ENCODE measurements around the gene KIF7. TPM values are rescaled to one million over a fixed set of nuclear protein-coding genes. Genes with fewer than 3 reads are reported as not detected.

Gene KIF7
- total and polyA plus RNA-seq, 2 donors (not counting 3 experiments of a cell fraction or from before 2014, with no cell fraction given) = 4.2 to 11.3 TPM

- Histone ChIP-seq H3K36me3 (ENCODE audit: control insufficient read depth in 2 of 2, extremely low read depth in 1 of 2, insufficient read depth in 2 of 2, low read length in 2 of 2) (peaks cover 0 to 19% of the 10 kb centered on the region in 2 experiments), H3K9me1 (replicated peaks; ENCODE audit: control insufficient read depth, extremely low read depth, insufficient read depth, low read length) (no peaks in the 10 kb centered on the region), H2AFZ (ENCODE audit: low read depth, low read length) (no peak overlapping the region), H3K79me2 (ENCODE audit: control insufficient read depth, insufficient read depth, low read length) (peaks cover 8% of the 10 kb centered on the region), H3K27me3 (ENCODE audit: control insufficient read depth in 2 of 2, insufficient read depth in 2 of 2, low read length in 2 of 2) (no peaks in the 10 kb centered on the region), H3K27ac (ENCODE audit: insufficient read depth, low read depth, low read length) (no peak overlapping the region), H4K20me1 (replicated peaks; ENCODE audit: control insufficient read depth, extremely low read depth, insufficient read depth, low read length) (no peaks in the 10 kb centered on the region), H3K9me3 (replicated peaks; ENCODE audit: control insufficient read depth, insufficient read depth, low read length) (no peaks in the 10 kb centered on the region), H3K4me1 (ENCODE audit: control insufficient read depth, extremely low read depth, insufficient read depth, low read length) (peaks cover 4% of the 10 kb centered on the region), H3K9ac (replicated peaks; ENCODE audit: extremely low read depth, insufficient read depth, low read length) (no peak overlapping the region), H3K4me3 (replicated peaks in 1 of 3; ENCODE audit: insufficient read depth in 1 of 3, low read depth in 1 of 3, low read length in 3 of 3) (no peak overlapping the region), H3K4me2 (ENCODE audit: insufficient read depth, low read length) (no peak overlapping the region)
- dilution Hi-C loops (cut with MboI; ENCODE audit: extremely low pct_ligation_motif_present, low sequenced_read_pairs) (no loop called here), intact Hi-C loops (cut with micrococcal nuclease) (no loop called here)
- ChIA-PET CTCF (no interaction called here), POLR2A (no interaction called here)
- DNase-seq (ENCODE audit: low read depth, low spot score) (no peak), FAIRE-seq (no peak)
- TF ChIP-seq FOS (IDR thresholded peaks at IDR 0.05; ENCODE audit: borderline replicate concordance, insufficient read depth, low read length) (no peak), POLR2A (IDR thresholded peaks at IDR 0.05; ENCODE audit: low read depth, low read length) (no peak)
- no TSS peak for BruUV-seq (replicated peaks)
Measured at GRCh38 chr15:89593018-89593417, 62.2 kb downstream of the KIF7 start.

DNA sequence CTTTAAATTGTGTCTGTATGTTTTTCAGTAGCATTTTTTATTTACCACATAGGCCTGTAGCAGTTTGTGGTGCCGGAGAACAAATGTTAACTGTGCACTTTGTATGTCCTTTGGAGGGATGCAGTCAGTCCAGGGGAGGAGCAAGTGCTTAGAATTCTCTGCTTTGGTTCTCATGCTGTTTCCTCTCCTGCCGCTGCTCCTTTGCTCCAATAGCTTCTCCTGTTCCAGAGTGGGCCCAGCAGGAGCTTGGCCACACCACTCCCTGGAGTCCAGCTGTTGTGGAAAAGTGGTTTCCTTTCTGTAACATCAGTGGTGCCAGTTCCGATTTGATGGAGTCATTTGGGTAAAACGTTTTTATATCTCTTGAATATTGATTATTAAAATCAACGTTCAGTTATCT lies 63.4 kb downstream of the KIF7 start:
- H3K36me3 ChIP-seq (ENCODE audit: control insufficient read depth in 2 of 2, extremely low read depth in 1 of 2, insufficient read depth in 2 of 2, low read length in 2 of 2) = peaks cover 0 to 19% of the 10 kb centered on the region in 2 experiments
- H4K20me1 ChIP-seq (replicated peaks; ENCODE audit: control insufficient read depth, extremely low read depth, insufficient read depth, low read length) = no peaks in the 10 kb centered on the region
- intact Hi-C loops (cut with micrococcal nuclease) (no loop called here), dilution Hi-C loops (cut with MboI; ENCODE audit: extremely low pct_ligation_motif_present, low sequenced_read_pairs) (no loop called here)
- TF ChIP-seq EZH2 (IDR thresholded peaks at IDR 0.05; ENCODE audit: borderline replicate concordance, low read depth, low read length, severe bottlenecking) (no peak), POLR2AphosphoS5 (IDR thresholded peaks at IDR 0.05; ENCODE audit: insufficient read depth, low read depth, low read length) (no peak), MYC (IDR thresholded peaks at IDR 0.05; ENCODE audit: low read depth, low read length) (no peak), FOS (IDR thresholded peaks at IDR 0.05; ENCODE audit: borderline replicate concordance, insufficient read depth, low read length) (no peak), POLR2A (IDR thresholded peaks at IDR 0.05; ENCODE audit: low read depth, low read length) (no peak), JUN (IDR thresholded peaks at IDR 0.05; ENCODE audit: borderline replicate concordance, insufficient read depth, insufficient read length, low read depth) (no peak), GATA2 (IDR thresholded peaks at IDR 0.05; ENCODE audit: insufficient read depth, insufficient read length, low read depth, low read length) (no peak)
- TF ChIP-seq, protein P1, sequence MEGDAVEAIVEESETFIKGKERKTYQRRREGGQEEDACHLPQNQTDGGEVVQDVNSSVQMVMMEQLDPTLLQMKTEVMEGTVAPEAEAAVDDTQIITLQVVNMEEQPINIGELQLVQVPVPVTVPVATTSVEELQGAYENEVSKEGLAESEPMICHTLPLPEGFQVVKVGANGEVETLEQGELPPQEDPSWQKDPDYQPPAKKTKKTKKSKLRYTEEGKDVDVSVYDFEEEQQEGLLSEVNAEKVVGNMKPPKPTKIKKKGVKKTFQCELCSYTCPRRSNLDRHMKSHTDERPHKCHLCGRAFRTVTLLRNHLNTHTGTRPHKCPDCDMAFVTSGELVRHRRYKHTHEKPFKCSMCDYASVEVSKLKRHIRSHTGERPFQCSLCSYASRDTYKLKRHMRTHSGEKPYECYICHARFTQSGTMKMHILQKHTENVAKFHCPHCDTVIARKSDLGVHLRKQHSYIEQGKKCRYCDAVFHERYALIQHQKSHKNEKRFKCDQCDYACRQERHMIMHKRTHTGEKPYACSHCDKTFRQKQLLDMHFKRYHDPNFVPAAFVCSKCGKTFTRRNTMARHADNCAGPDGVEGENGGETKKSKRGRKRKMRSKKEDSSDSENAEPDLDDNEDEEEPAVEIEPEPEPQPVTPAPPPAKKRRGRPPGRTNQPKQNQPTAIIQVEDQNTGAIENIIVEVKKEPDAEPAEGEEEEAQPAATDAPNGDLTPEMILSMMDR (IDR thresholded peaks at IDR 0.05; ENCODE audit: extremely low read depth in 1 of 2, insufficient read depth in 1 of 2, low read depth in 1 of 2, low read length in 2 of 2) = no peak
- TF ChIP-seq, protein P2, sequence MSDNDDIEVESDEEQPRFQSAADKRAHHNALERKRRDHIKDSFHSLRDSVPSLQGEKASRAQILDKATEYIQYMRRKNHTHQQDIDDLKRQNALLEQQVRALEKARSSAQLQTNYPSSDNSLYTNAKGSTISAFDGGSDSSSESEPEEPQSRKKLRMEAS (IDR thresholded peaks at IDR 0.05; ENCODE audit: insufficient read depth, insufficient read length) = no peak
- no TSS peak for BruUV-seq (replicated peaks)
- H3K4me2 ChIP-seq (ENCODE audit: insufficient read depth, low read length) = no peak overlapping the region
- no peak overlapping the region for H3K9ac ChIP-seq (replicated peaks; ENCODE audit: extremely low read depth, insufficient read depth, low read length)
- CTCF ChIA-PET = no interaction called here
- H3K9me1 ChIP-seq (replicated peaks; ENCODE audit: control insufficient read depth, extremely low read depth, insufficient read depth, low read length) = no peaks in the 10 kb centered on the region
- no peak overlapping the region for H3K27ac ChIP-seq (ENCODE audit: insufficient read depth, low read depth, low read length)
- peaks cover 14% of the 10 kb centered on the region for H3K4me1 ChIP-seq (ENCODE audit: control insufficient read depth, extremely low read depth, insufficient read depth, low read length)
- no peak for FAIRE-seq
- no peak for DNase-seq (ENCODE audit: low read depth, low spot score)
- POLR2A ChIA-PET = no interaction called here
- H2AFZ ChIP-seq (ENCODE audit: low read depth, low read length) = no peak overlapping the region
- H3K4me3 ChIP-seq (replicated peaks in 1 of 3; ENCODE audit: insufficient read depth in 1 of 3, low read depth in 1 of 3, low read length in 3 of 3) = no peak overlapping the region
- no peaks in the 10 kb centered on the region for H3K9me3 ChIP-seq (replicated peaks; ENCODE audit: control insufficient read depth, insufficient read depth, low read length)
- no peaks in the 10 kb centered on the region for H3K27me3 ChIP-seq (ENCODE audit: control insufficient read depth in 2 of 2, insufficient read depth in 2 of 2, low read length in 2 of 2)
- peaks cover 13% of the 10 kb centered on the region for H3K79me2 ChIP-seq (ENCODE audit: control insufficient read depth, insufficient read depth, low read length)

Measured in endothelial cell of umbilical vein (primary cell).